ENCODE data around the gene EMILIN3.

Gene EMILIN3

GRCh38 chr20:41366546-41367392 is at the start of gene EMILIN3:
Gene EMILIN3 (minus strand): TSS chr20:41366818. CDS start chr20:41366634, 184 bp downstream.
- TF ChIP-seq CTCF (IDR thresholded peaks at IDR 0.05) = no peak

GRCh38 chr20:41415191-41415590 is 48.6 kb upstream of the EMILIN3 start:
- TF ChIP-seq CTCF (IDR thresholded peaks at IDR 0.05) = no peak

- TF ChIP-seq CTCF (IDR thresholded peaks at IDR 0.05) = no peak
Measured at GRCh38 chr20:41413169-41413568, 46.6 kb upstream of the EMILIN3 start.

- TF ChIP-seq CTCF (IDR thresholded peaks at IDR 0.05) = no peak
Measured at GRCh38 chr20:41412324-41413120, 45.9 kb upstream of the EMILIN3 start.

GRCh38 chr20:41411391-41411847 is 44.8 kb upstream of the EMILIN3 start:
- peak; percentile 56; the same call in 1 of the 2 replicates for TF ChIP-seq CTCF (IDR thresholded peaks at IDR 0.05)

- no peak for TF ChIP-seq CTCF (IDR thresholded peaks at IDR 0.05)
Measured at GRCh38 chr20:41408986-41409385, 42.4 kb upstream of the EMILIN3 start.

GRCh38 chr20:41408156-41408794 is 41.7 kb upstream of the EMILIN3 start:
- no peak for TF ChIP-seq CTCF (IDR thresholded peaks at IDR 0.05)
